PFSK-1 (cell line): ENCODE data around the gene BRK1.

ENCODE experiments used
- POLR2AphosphoS5 ChIP-seq: IDR thresholded peaks from 2 replicates; pipeline ENCODE4 v1.6.1; 2012; ENCODE audit warnings: low read depth, mild to moderate bottlenecking, control low read depth, low read length, moderate library complexity
- TF ChIP-seq, protein P1 (sequence below), 2 experiments: IDR thresholded peaks; 2 replicates each; pipeline versions ENCODE4 v1.6.1 to v1.8.0; 2011 to 2012; ENCODE audit warnings: low read depth in 2 of 2, low read length in 2 of 2, control low read depth in 1 of 2, inconsistent platforms in 1 of 2, mild to moderate bottlenecking in 1 of 2, moderate library complexity in 1 of 2; ENCODE audit not compliant: insufficient read depth in 1 of 2

- no peak for TF ChIP-seq POLR2AphosphoS5
- TF ChIP-seq, protein P1, sequence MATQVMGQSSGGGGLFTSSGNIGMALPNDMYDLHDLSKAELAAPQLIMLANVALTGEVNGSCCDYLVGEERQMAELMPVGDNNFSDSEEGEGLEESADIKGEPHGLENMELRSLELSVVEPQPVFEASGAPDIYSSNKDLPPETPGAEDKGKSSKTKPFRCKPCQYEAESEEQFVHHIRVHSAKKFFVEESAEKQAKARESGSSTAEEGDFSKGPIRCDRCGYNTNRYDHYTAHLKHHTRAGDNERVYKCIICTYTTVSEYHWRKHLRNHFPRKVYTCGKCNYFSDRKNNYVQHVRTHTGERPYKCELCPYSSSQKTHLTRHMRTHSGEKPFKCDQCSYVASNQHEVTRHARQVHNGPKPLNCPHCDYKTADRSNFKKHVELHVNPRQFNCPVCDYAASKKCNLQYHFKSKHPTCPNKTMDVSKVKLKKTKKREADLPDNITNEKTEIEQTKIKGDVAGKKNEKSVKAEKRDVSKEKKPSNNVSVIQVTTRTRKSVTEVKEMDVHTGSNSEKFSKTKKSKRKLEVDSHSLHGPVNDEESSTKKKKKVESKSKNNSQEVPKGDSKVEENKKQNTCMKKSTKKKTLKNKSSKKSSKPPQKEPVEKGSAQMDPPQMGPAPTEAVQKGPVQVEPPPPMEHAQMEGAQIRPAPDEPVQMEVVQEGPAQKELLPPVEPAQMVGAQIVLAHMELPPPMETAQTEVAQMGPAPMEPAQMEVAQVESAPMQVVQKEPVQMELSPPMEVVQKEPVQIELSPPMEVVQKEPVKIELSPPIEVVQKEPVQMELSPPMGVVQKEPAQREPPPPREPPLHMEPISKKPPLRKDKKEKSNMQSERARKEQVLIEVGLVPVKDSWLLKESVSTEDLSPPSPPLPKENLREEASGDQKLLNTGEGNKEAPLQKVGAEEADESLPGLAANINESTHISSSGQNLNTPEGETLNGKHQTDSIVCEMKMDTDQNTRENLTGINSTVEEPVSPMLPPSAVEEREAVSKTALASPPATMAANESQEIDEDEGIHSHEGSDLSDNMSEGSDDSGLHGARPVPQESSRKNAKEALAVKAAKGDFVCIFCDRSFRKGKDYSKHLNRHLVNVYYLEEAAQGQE (IDR thresholded peaks at IDR 0.05; ENCODE audit: insufficient read depth in 1 of 2, low read depth in 2 of 2, low read length in 2 of 2) = no peak
These were observed 55.5 kb downstream of the BRK1 start for GRCh38 chr3:10170915-10171478.
